PC-3 (cell line): ENCODE data around the gene URB2.

Source experiments
- EZH2 ChIP-seq: fragments of 300-600 bp; sonication (generic); IDR thresholded peaks from one replicate; pipeline ENCODE4 v1.6.1; 2017; ENCODE audit warnings: antibody characterized with exemption, mild to moderate bottlenecking, low read length; ENCODE audit not compliant: unreplicated experiment
- EZH2phosphoT487 ChIP-seq: fragments of 300-600 bp; sonication (generic); IDR thresholded peaks from 2 replicates; pipeline ENCODE4 v1.6.1; 2018; ENCODE audit warnings: mild to moderate bottlenecking, antibody characterized with exemption, low read length, borderline replicate concordance
- TF ChIP-seq, protein P1 (sequence below): fragments of 300-600 bp; sonication (generic); conservative IDR thresholded peaks from 2 replicates; pipeline ENCODE4 v1.5.1; 2017; ENCODE audit warnings: antibody characterized with exemption, low read depth, mild to moderate bottlenecking, low read length

GRCh38 chr1:229642970-229643369, 16.9 kb downstream of the URB2 start:
- TF ChIP-seq, protein P1, sequence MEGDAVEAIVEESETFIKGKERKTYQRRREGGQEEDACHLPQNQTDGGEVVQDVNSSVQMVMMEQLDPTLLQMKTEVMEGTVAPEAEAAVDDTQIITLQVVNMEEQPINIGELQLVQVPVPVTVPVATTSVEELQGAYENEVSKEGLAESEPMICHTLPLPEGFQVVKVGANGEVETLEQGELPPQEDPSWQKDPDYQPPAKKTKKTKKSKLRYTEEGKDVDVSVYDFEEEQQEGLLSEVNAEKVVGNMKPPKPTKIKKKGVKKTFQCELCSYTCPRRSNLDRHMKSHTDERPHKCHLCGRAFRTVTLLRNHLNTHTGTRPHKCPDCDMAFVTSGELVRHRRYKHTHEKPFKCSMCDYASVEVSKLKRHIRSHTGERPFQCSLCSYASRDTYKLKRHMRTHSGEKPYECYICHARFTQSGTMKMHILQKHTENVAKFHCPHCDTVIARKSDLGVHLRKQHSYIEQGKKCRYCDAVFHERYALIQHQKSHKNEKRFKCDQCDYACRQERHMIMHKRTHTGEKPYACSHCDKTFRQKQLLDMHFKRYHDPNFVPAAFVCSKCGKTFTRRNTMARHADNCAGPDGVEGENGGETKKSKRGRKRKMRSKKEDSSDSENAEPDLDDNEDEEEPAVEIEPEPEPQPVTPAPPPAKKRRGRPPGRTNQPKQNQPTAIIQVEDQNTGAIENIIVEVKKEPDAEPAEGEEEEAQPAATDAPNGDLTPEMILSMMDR: no peak
- TF ChIP-seq EZH2 (no peak), EZH2phosphoT487 (no peak)
